Measurements from ENCODE around the gene RHOV. TPM values are rescaled to one million over a fixed set of nuclear protein-coding genes. Genes with fewer than 3 reads are reported as not detected.

The RHOV gene
- total RNA-seq, 2 donors from 2014 or later: 5.9 to 11.7 TPM

DNA sequence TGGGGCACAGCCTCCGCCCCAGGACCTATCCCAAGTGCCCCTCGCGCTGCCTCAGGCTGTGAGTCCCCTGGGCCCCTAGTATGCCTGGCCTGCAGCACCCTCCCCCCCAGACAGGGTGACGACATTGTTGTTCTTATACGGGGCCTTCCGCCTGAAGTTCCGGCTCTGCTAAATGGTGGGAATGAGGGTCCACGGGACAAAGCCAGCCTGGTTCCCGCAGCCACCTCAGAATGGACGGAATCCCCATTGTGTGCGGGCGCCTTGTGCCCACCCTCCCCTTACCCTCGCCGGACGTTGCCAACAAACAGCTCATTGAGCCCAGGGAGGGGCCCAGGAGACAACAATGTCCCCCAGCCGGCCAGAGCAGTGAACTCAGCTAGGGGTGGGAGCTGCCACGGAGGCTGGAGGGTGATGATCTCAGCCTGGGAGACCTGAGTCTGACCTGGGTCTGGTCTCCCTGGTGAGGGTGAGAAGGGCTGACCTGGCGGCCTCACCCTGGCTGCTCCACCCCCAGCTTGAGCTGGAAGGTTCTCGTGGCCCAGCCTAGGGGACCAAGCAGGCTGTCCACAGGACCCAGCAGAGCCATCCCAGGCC, 44.9 kb upstream of the RHOV start:
- Histone ChIP-seq H3K4me3 (no peak overlapping the region), H3K27me3 (replicated peaks; ENCODE audit: insufficient read depth) (no peaks in the 10 kb centered on the region), H3K9me3 (no peaks in the 10 kb centered on the region), H3K4me1 (replicated peaks) (no peaks in the 10 kb centered on the region), H3K27ac (no peak overlapping the region), H3K36me3 (no peaks in the 10 kb centered on the region)
- no peak for TF ChIP-seq POLR2A (IDR thresholded peaks at IDR 0.05)
- TF ChIP-seq, protein P1, sequence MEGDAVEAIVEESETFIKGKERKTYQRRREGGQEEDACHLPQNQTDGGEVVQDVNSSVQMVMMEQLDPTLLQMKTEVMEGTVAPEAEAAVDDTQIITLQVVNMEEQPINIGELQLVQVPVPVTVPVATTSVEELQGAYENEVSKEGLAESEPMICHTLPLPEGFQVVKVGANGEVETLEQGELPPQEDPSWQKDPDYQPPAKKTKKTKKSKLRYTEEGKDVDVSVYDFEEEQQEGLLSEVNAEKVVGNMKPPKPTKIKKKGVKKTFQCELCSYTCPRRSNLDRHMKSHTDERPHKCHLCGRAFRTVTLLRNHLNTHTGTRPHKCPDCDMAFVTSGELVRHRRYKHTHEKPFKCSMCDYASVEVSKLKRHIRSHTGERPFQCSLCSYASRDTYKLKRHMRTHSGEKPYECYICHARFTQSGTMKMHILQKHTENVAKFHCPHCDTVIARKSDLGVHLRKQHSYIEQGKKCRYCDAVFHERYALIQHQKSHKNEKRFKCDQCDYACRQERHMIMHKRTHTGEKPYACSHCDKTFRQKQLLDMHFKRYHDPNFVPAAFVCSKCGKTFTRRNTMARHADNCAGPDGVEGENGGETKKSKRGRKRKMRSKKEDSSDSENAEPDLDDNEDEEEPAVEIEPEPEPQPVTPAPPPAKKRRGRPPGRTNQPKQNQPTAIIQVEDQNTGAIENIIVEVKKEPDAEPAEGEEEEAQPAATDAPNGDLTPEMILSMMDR (IDR thresholded peaks at IDR 0.05): no peak
- TF ChIP-seq POLR2AphosphoS5 (IDR thresholded peaks at IDR 0.05): no peak
- intact Hi-C loops (cut with DNase I): no loop called here
- no peak for DNase-seq (ENCODE audit: low spot score)
- 72% methylated on average over 18 of the region's 19 CpGs for WGBS

DNA sequence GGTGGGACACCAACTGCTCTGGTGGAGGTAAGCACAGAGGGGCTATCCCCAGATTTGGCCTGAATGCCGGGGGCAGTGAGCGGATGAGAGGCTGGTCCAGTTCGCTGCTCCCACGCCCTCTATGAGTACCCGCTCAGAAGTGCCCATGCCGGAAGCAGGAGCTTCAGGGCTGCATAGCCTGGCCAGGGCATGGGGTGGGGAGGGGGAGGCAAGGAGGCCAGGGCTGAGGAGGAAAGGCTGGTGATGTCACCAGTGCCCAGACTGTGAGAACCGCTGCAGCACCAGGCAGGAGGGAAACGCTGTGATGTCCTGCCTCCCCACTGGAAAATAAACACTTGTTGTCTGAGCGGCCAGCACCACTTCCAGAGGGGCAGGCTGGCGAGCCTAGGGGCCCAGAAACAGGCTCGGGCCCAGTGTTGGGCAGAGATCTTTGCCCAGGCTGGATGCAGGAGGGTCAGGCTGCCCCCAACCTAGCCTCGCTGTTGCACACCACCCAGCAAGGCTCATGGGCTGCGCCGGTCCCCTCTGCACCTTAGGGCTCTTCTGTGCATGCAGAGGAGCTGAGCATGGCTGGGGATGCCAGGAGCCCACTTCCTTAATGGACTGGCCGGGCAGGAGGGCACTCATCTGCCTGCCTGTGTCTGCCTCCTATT, 44.2 kb upstream of the RHOV start:
- H3K9me3 ChIP-seq: no peaks in the 10 kb centered on the region
- no peaks in the 10 kb centered on the region for H3K27me3 ChIP-seq (replicated peaks; ENCODE audit: insufficient read depth)
- H3K27ac ChIP-seq: no peak overlapping the region
- intact Hi-C loops (cut with DNase I): no loop called here
- H3K4me1 ChIP-seq (replicated peaks): no peaks in the 10 kb centered on the region
- TF ChIP-seq POLR2A (IDR thresholded peaks at IDR 0.05): no peak
- no peak for TF ChIP-seq POLR2AphosphoS5 (IDR thresholded peaks at IDR 0.05)
- TF ChIP-seq, protein P1 (IDR thresholded peaks at IDR 0.05): no peak
- WGBS: 88% methylated on average over 15 of the region's 15 CpGs
- H3K4me3 ChIP-seq: no peak overlapping the region
- DNase-seq (ENCODE audit: low spot score): no peak
- H3K36me3 ChIP-seq: no peaks in the 10 kb centered on the region

DNA sequence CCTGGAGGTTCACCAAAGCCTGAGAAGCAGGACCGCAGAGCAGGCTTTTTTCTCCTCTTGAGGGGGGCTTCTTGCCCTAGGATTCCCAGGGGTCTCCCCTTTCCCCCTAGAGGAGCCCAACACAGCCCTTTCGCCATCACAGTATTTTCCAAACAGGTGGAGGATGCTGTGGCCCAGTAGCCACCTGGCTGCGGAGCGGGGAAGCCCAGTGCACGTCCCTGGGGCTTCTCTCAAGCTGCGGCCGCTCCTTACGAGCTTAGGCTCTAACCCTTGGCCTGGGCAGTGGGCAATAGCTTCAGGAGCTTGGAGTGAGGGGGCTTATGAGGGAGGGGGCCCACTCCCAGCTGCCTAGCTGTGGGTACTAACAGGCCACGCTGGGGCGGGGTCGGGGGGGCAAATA, 43.6 kb upstream of the RHOV start:
- 71% methylated on average over 11 of the region's 11 CpGs for WGBS
- no peak overlapping the region for H3K27ac ChIP-seq
- H3K36me3 ChIP-seq: no peaks in the 10 kb centered on the region
- H3K4me3 ChIP-seq: no peak overlapping the region
- H3K4me1 ChIP-seq (replicated peaks): no peaks in the 10 kb centered on the region
- no peaks in the 10 kb centered on the region for H3K27me3 ChIP-seq (replicated peaks; ENCODE audit: insufficient read depth)
- no peak for DNase-seq (ENCODE audit: low spot score)
- intact Hi-C loops (cut with DNase I): no loop called here
- no peaks in the 10 kb centered on the region for H3K9me3 ChIP-seq
- no peak for TF ChIP-seq POLR2A (IDR thresholded peaks at IDR 0.05)
- TF ChIP-seq, protein P1 (IDR thresholded peaks at IDR 0.05): no peak
- no peak for TF ChIP-seq POLR2AphosphoS5 (IDR thresholded peaks at IDR 0.05)

DNA sequence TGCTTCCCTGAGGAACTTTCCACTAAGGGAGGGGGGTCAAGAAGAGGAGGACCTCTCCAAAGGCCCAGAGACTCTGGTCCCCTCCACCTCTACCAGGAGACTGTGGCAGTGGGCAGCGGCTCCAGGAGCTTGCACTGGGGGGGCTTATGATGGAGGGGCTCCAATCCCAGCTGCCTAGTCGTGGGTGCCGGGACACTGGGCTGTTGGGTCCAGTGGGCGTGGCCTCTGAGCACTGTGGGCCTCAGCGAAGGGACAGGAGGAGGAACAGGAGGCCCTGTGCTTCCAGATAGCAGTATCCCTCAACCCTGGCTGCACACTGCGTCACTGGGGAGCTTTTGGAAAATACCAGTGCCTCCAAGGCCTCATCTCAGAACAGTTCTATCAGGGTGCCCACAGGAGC, 41.6 kb upstream of the RHOV start:
- DNase-seq (ENCODE audit: low spot score): no peak
- H3K4me1 ChIP-seq (replicated peaks): no peaks in the 10 kb centered on the region
- TF ChIP-seq, protein P1 (IDR thresholded peaks at IDR 0.05): no peak
- TF ChIP-seq POLR2A (IDR thresholded peaks at IDR 0.05) (no peak), POLR2AphosphoS5 (IDR thresholded peaks at IDR 0.05) (no peak)
- intact Hi-C loops (cut with DNase I): no loop called here
- no peaks in the 10 kb centered on the region for H3K27me3 ChIP-seq (replicated peaks; ENCODE audit: insufficient read depth)
- H3K27ac ChIP-seq: no peak overlapping the region
- no peaks in the 10 kb centered on the region for H3K36me3 ChIP-seq
- no peak overlapping the region for H3K4me3 ChIP-seq
- WGBS: 78% methylated on average over 5 of the region's 6 CpGs
- H3K9me3 ChIP-seq: no peaks in the 10 kb centered on the region

DNA sequence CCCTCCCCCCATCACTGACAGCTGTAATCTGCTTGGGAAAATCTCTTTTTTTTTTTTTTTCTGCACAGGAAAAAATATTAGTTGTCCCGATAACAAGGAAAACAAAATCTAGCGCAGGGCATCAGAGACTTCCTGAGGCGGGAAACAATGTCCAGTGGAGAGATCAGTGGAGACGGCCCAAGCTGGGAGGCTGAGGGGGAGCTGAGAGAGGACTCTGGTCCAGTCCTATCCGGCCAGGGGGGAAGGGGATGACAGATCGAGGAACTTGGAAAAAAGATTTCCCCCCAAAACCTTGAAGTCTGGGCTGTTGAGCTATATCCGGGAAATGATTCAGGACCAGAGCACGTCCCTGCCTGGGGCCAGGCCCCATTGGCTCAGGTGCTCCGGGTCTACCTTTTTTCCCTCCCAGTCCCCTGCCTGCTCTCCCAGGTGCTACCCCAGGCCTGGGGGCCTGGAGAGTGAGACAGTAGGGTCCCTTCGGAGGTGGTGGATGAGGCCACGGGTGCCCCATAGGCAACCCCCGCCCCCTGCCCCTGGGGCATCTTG, 41.2 kb upstream of the RHOV start:
- Histone ChIP-seq H3K27me3 (replicated peaks; ENCODE audit: insufficient read depth) (no peaks in the 10 kb centered on the region), H3K36me3 (no peaks in the 10 kb centered on the region), H3K27ac (no peak overlapping the region), H3K9me3 (no peaks in the 10 kb centered on the region), H3K4me3 (no peak overlapping the region), H3K4me1 (replicated peaks) (no peaks in the 10 kb centered on the region)
- 91% methylated on average over 12 of the region's 12 CpGs for WGBS
- DNase-seq (ENCODE audit: low spot score): no peak
- intact Hi-C loops (cut with DNase I): no loop called here
- TF ChIP-seq, protein P1 (IDR thresholded peaks at IDR 0.05): no peak
- TF ChIP-seq POLR2A (IDR thresholded peaks at IDR 0.05) (no peak), POLR2AphosphoS5 (IDR thresholded peaks at IDR 0.05) (no peak)

Measured in prostate gland (tissue), 2 donors.